Stomach (tissue), 4 donors: ENCODE results near the gene PLEKHA6.

Source experiments
- CTCF ChIP-seq, 7 experiments: fragments of 450-650 bp in 4 of 7; fragments of 200-600 bp in 3 of 7; sonication (generic) in 3 of 7; IDR thresholded peaks; one replicate each; pipeline ENCODE4 v1.5.1; 2016 to 2019; ENCODE audit warnings: antibody characterized with exemption in 7 of 7, control low read depth in 2 of 7, mild to moderate bottlenecking in 1 of 7
- EP300 ChIP-seq: sonication (generic); formaldehyde crosslinking; IDR thresholded peaks from one replicate; pipeline ENCODE4 v1.6.1; 2017; ENCODE audit warnings: antibody characterized with exemption
- POLR2A ChIP-seq, 4 donors: fragments of 450-650 bp; IDR thresholded peaks; one replicate each; pipeline ENCODE4 v1.6.1; 2016; ENCODE audit warnings: antibody characterized with exemption in 4 of 4, control low read depth in 2 of 4, mild to moderate bottlenecking in 1 of 4, moderate library complexity in 1 of 4
- POLR2AphosphoS5 ChIP-seq, 3 donors: sonication (generic); formaldehyde crosslinking; IDR thresholded peaks; one replicate each; pipeline ENCODE4 v1.6.1; 2016; ENCODE audit warnings: antibody characterized with exemption in 3 of 3

- TF ChIP-seq CTCF (IDR thresholded peaks at IDR 0.05) = no peak
- TF ChIP-seq POLR2A (IDR thresholded peaks at IDR 0.05) = no peak
- TF ChIP-seq POLR2AphosphoS5 (IDR thresholded peaks at IDR 0.05) = peak in 1 of 3 donors; percentile 6
- no peak for TF ChIP-seq EP300
Measured at GRCh38 chr1:204390751-204391466, 31.2 kb upstream of the PLEKHA6 start.
